BLaER1 (cell line): ENCODE data around the gene NPBWR2.

Experiments
- H3K27ac ChIP-seq: shearing (Covaris generic); formaldehyde crosslinking; 2 replicates; pipeline ENCODE4 v1.8.1; 2022
- H3K27me3 ChIP-seq: shearing (Covaris generic); formaldehyde crosslinking; 2 replicates; pipeline ENCODE4 v1.8.1; 2022
- H3K36me3 ChIP-seq: shearing (Covaris generic); formaldehyde crosslinking; 2 replicates; pipeline ENCODE4 v1.8.1; 2022
- H3K4me1 ChIP-seq: shearing (Covaris generic); formaldehyde crosslinking; 2 replicates; pipeline ENCODE4 v1.8.1; 2022
- H3K4me2 ChIP-seq: shearing (Covaris generic); formaldehyde crosslinking; 2 replicates; pipeline ENCODE4 v1.8.1; 2022
- H3K4me3 ChIP-seq: shearing (Covaris generic); formaldehyde crosslinking; 2 replicates; pipeline ENCODE4 v1.8.1; 2022
- H3K9ac ChIP-seq: shearing (Covaris generic); formaldehyde crosslinking; 2 replicates; pipeline ENCODE4 v1.8.1; 2022
- H3K9me3 ChIP-seq: shearing (Covaris generic); formaldehyde crosslinking; 2 replicates; pipeline ENCODE4 v1.8.1; 2022
- H4K20me1 ChIP-seq: shearing (Covaris generic); formaldehyde crosslinking; 2 replicates; pipeline ENCODE4 v1.8.1; 2022
- Cebpa-rat ChIP-seq: shearing (Covaris generic); IDR thresholded peaks from 2 replicates; pipeline ENCODE4 v1.8.1; 2022

NPBWR2 gene

GRCh38 chr20:64106981-64107735, at the start of gene NPBWR2:
NPBWR2 (minus strand) TSS chr20:64107565; CDS start chr20:64106831, 734 bp downstream.
- Histone ChIP-seq H3K36me3 (no peaks in the 10 kb centered on the region), H3K4me1 (peaks cover 65% of the 10 kb centered on the region), H3K4me3 (no peak within 1 kb of the TSS), H3K27me3 (peaks cover 21% of the 10 kb centered on the region), H3K9ac (0 out of 2 replicates have a peak within 1 kb of the TSS, but pooled peaks have one; percentile 1), H4K20me1 (0 out of 2 replicates have a peak, but pooled peaks cover 8% of the 10 kb centered on the region), H3K4me2 (peak within 1 kb of the TSS; percentile 76), H3K27ac (0 out of 2 replicates have a peak within 1 kb of the TSS, but pooled peaks have one; percentile 10), H3K9me3 (no peaks in the 10 kb centered on the region)
- no peak for TF ChIP-seq Cebpa-rat

- Histone ChIP-seq H3K9ac (no peak overlapping the region), H3K4me1 (0 out of 2 replicates have a peak, but pooled peaks cover 7% of the 10 kb centered on the region), H3K4me2 (no peak overlapping the region), H3K4me3 (no peak overlapping the region), H3K27me3 (peaks cover 24% of the 10 kb centered on the region), H3K27ac (no peak overlapping the region), H4K20me1 (peaks cover 14% of the 10 kb centered on the region; the same call in 1 of the 2 replicates), H3K36me3 (no peaks in the 10 kb centered on the region), H3K9me3 (no peaks in the 10 kb centered on the region)
- TF ChIP-seq Cebpa-rat = no peak
Measured at GRCh38 chr20:64156136-64156885, 48.9 kb upstream of the NPBWR2 start.

GRCh38 chr20:64155258-64156135, 48.1 kb upstream of the NPBWR2 start:
- Histone ChIP-seq H3K9ac (no peak overlapping the region), H3K36me3 (no peaks in the 10 kb centered on the region), H4K20me1 (peaks cover 14% of the 10 kb centered on the region; the same call in 1 of the 2 replicates), H3K27ac (no peak overlapping the region), H3K4me2 (no peak overlapping the region), H3K9me3 (no peaks in the 10 kb centered on the region), H3K4me1 (0 out of 2 replicates have a peak, but pooled peaks cover 7% of the 10 kb centered on the region), H3K27me3 (peaks cover 16% of the 10 kb centered on the region), H3K4me3 (no peak overlapping the region)
- no peak for TF ChIP-seq Cebpa-rat

GRCh38 chr20:64154590-64155257, 47.4 kb upstream of the NPBWR2 start:
- H3K4me2 ChIP-seq = no peak overlapping the region
- 0 out of 2 replicates have a peak, but pooled peaks cover 7% of the 10 kb centered on the region for H3K4me1 ChIP-seq
- H3K27ac ChIP-seq = no peak overlapping the region
- H3K4me3 ChIP-seq = no peak overlapping the region
- no peak for TF ChIP-seq Cebpa-rat
- H4K20me1 ChIP-seq = peaks cover 11% of the 10 kb centered on the region; the same call in 1 of the 2 replicates
- H3K9ac ChIP-seq = no peak overlapping the region
- H3K9me3 ChIP-seq = 0 out of 2 replicates have a peak, but pooled peaks cover under 1% of the 10 kb centered on the region
- H3K27me3 ChIP-seq = peaks cover 8% of the 10 kb centered on the region
- H3K36me3 ChIP-seq = no peaks in the 10 kb centered on the region

GRCh38 chr20:64153861-64154589, 46.7 kb upstream of the NPBWR2 start:
- Histone ChIP-seq H3K27me3 (0 out of 2 replicates have a peak, but pooled peaks cover 1% of the 10 kb centered on the region), H3K9me3 (0 out of 2 replicates have a peak, but pooled peaks cover 4% of the 10 kb centered on the region), H3K9ac (no peak overlapping the region), H4K20me1 (peaks cover 5% of the 10 kb centered on the region; the same call in 1 of the 2 replicates), H3K4me2 (no peak overlapping the region), H3K36me3 (no peaks in the 10 kb centered on the region), H3K27ac (no peak overlapping the region), H3K4me1 (0 out of 2 replicates have a peak, but pooled peaks cover 7% of the 10 kb centered on the region), H3K4me3 (no peak overlapping the region)
- TF ChIP-seq Cebpa-rat = no peak

GRCh38 chr20:64153410-64153809, 46.0 kb upstream of the NPBWR2 start:
- Histone ChIP-seq H3K9ac (no peak overlapping the region), H3K36me3 (no peaks in the 10 kb centered on the region), H3K4me1 (0 out of 2 replicates have a peak, but pooled peaks cover 7% of the 10 kb centered on the region), H4K20me1 (peaks cover 5% of the 10 kb centered on the region; the same call in 1 of the 2 replicates), H3K4me3 (no peak overlapping the region), H3K27me3 (no peaks in the 10 kb centered on the region), H3K9me3 (0 out of 2 replicates have a peak, but pooled peaks cover 4% of the 10 kb centered on the region), H3K4me2 (no peak overlapping the region), H3K27ac (no peak overlapping the region)
- no peak for TF ChIP-seq Cebpa-rat

- Histone ChIP-seq H3K9me3 (0 out of 2 replicates have a peak, but pooled peaks cover 4% of the 10 kb centered on the region), H3K4me2 (no peak overlapping the region), H3K36me3 (no peaks in the 10 kb centered on the region), H3K9ac (no peak overlapping the region), H3K27me3 (no peaks in the 10 kb centered on the region), H4K20me1 (peaks cover 5% of the 10 kb centered on the region; the same call in 1 of the 2 replicates), H3K27ac (no peak overlapping the region), H3K4me3 (no peak overlapping the region), H3K4me1 (0 out of 2 replicates have a peak, but pooled peaks cover 7% of the 10 kb centered on the region)
- no peak for TF ChIP-seq Cebpa-rat
Measured at GRCh38 chr20:64152906-64153305, 45.5 kb upstream of the NPBWR2 start.
